ENCODE results near the gene KRT77.

The KRT77 gene

DNA sequence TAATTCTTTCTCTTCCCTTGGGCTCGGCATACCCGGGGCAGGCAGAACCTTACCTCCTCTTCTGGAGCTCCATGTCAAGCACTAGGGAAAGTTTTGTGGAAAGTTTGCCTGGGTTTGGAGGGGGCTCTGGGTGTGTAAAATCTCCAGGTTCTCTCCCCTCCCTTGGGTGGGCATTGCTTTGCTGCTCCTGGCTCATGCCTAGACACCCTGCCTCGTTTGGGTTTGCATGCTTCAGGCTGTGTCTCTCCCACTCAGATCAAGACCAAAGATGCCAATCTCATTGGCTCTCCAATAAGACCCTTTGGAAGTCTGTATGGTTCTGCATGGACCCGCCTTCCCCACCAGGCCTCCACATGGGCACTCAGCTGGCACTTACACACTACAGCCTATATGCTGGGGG, 45.1 kb downstream of the KRT77 start:
- H3K27me3 ChIP-seq (ENCODE audit: control insufficient read depth in 1 of 2, insufficient read depth in 2 of 2, low read length in 2 of 2) = peaks cover 5 to 16% of the 10 kb centered on the region in 2 donors
- no peaks in the 10 kb centered on the region for H3K4me1 ChIP-seq (ENCODE audit: control insufficient read depth, insufficient read depth, low read length)
- no peak overlapping the region for H3K9ac ChIP-seq (ENCODE audit: low read length in 2 of 2)
- H3K27ac ChIP-seq (ENCODE audit: low read length) = no peak overlapping the region
- H3K4me3 ChIP-seq (ENCODE audit: low read length in 2 of 2) = no peak overlapping the region
- H3K36me3 ChIP-seq (ENCODE audit: control insufficient read depth in 2 of 2, insufficient read depth in 2 of 2, low read length in 2 of 2) = no peaks in the 10 kb centered on the region
- no peaks in the 10 kb centered on the region for H3K9me3 ChIP-seq (ENCODE audit: control insufficient read depth in 2 of 2, low read length in 2 of 2)

DNA sequence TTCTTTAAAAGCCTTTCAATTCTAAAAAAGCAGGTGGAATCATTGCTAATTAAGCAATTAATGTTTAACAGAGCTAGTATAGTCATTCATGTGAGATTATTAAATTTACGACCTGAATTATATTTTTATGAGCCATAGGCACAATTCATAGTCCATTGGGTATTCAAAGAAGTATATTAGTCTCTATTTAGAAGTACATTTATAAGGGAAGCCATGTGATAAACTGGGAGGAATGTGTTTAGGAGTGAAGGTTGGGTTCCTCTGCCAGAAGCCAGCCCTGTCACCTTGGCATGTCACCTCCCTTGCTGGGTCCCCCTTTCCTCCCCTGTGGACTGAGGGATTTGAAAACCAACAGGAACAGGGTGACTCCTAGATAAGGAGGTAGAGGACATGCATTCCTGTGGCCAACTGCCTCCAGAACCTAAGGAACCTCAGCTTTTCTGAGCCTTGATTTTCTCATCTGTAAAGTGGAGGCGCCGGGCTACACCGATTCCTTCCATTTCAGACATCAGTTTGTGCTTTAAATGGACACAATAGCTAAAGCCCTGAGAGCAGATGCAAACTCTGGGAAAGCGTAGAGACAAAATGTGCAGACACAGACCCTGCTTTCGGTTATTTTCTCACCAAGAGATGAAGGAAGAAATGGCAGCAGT, 45.9 kb downstream of the KRT77 start:
- no peaks in the 10 kb centered on the region for H3K4me1 ChIP-seq (ENCODE audit: control insufficient read depth, insufficient read depth, low read length)
- H3K27ac ChIP-seq (ENCODE audit: low read length) = no peak overlapping the region
- no peak overlapping the region for H3K9ac ChIP-seq (ENCODE audit: low read length in 2 of 2)
- H3K36me3 ChIP-seq (ENCODE audit: control insufficient read depth in 2 of 2, insufficient read depth in 2 of 2, low read length in 2 of 2) = no peaks in the 10 kb centered on the region
- H3K9me3 ChIP-seq (ENCODE audit: control insufficient read depth in 2 of 2, low read length in 2 of 2) = no peaks in the 10 kb centered on the region
- H3K27me3 ChIP-seq (ENCODE audit: control insufficient read depth in 1 of 2, insufficient read depth in 2 of 2, low read length in 2 of 2) = peaks cover 5 to 12% of the 10 kb centered on the region in 2 donors
- no peak overlapping the region for H3K4me3 ChIP-seq (ENCODE audit: low read length in 2 of 2)

- no peaks in the 10 kb centered on the region for H3K36me3 ChIP-seq (ENCODE audit: control insufficient read depth in 2 of 2, insufficient read depth in 2 of 2, low read length in 2 of 2)
- H3K27ac ChIP-seq (ENCODE audit: low read length) = no peak overlapping the region
- no peak overlapping the region for H3K9ac ChIP-seq (ENCODE audit: low read length in 2 of 2)
- peaks cover 5 to 10% of the 10 kb centered on the region in 2 donors for H3K27me3 ChIP-seq (ENCODE audit: control insufficient read depth in 1 of 2, insufficient read depth in 2 of 2, low read length in 2 of 2)
- H3K4me3 ChIP-seq (ENCODE audit: low read length in 2 of 2) = no peak overlapping the region
- no peaks in the 10 kb centered on the region for H3K9me3 ChIP-seq (ENCODE audit: control insufficient read depth in 2 of 2, low read length in 2 of 2)
- H3K4me1 ChIP-seq (ENCODE audit: control insufficient read depth, insufficient read depth, low read length) = no peaks in the 10 kb centered on the region
Observed at GRCh38 chr12:52656616-52657015, 46.7 kb downstream of the KRT77 start.

- peaks cover 5 to 10% of the 10 kb centered on the region in 2 donors for H3K27me3 ChIP-seq (ENCODE audit: control insufficient read depth in 1 of 2, insufficient read depth in 2 of 2, low read length in 2 of 2)
- no peak overlapping the region for H3K4me3 ChIP-seq (ENCODE audit: low read length in 2 of 2)
- no peak overlapping the region for H3K27ac ChIP-seq (ENCODE audit: low read length)
- H3K36me3 ChIP-seq (ENCODE audit: control insufficient read depth in 2 of 2, insufficient read depth in 2 of 2, low read length in 2 of 2) = no peaks in the 10 kb centered on the region
- H3K9me3 ChIP-seq (ENCODE audit: control insufficient read depth in 2 of 2, low read length in 2 of 2) = no peaks in the 10 kb centered on the region
- H3K4me1 ChIP-seq (ENCODE audit: control insufficient read depth, insufficient read depth, low read length) = peaks cover 1% of the 10 kb centered on the region
- no peak overlapping the region for H3K9ac ChIP-seq (ENCODE audit: low read length in 2 of 2)
Observed at GRCh38 chr12:52655720-52656124, 47.6 kb downstream of the KRT77 start.

- H3K4me1 ChIP-seq (ENCODE audit: control insufficient read depth, insufficient read depth, low read length) = peaks cover 2% of the 10 kb centered on the region
Observed at GRCh38 chr12:52655251-52655650, 48.1 kb downstream of the KRT77 start.

GRCh38 chr12:52651726-52652261, 51.5 kb downstream of the KRT77 start, which contains the start of gene KRT2:
Gene KRT2 (minus strand): TSS chr12:52652211. CDS start chr12:52652142, 69 bp downstream.
- peaks cover 0 to 2% of the 10 kb centered on the region in 2 donors for H3K27me3 ChIP-seq (ENCODE audit: control insufficient read depth in 1 of 2, insufficient read depth in 2 of 2, low read length in 2 of 2)
- H3K4me3 ChIP-seq (ENCODE audit: low read length in 2 of 2) = no peak within 1 kb of the TSS
- no peaks in the 10 kb centered on the region for H3K36me3 ChIP-seq (ENCODE audit: control insufficient read depth in 2 of 2, insufficient read depth in 2 of 2, low read length in 2 of 2)
- H3K4me1 ChIP-seq (ENCODE audit: control insufficient read depth, insufficient read depth, low read length) = peaks cover 2% of the 10 kb centered on the region
- H3K9me3 ChIP-seq (ENCODE audit: control insufficient read depth in 2 of 2, low read length in 2 of 2) = no peaks in the 10 kb centered on the region
- no peak within 1 kb of the TSS for H3K27ac ChIP-seq (ENCODE audit: low read length)
- no peak within 1 kb of the TSS for H3K9ac ChIP-seq (ENCODE audit: low read length in 2 of 2)

More at GRCh38 chr12:52655251-52655650, 48.1 kb downstream of the KRT77 start:
- no peaks in the 10 kb centered on the region for H3K9me3 ChIP-seq (ENCODE audit: control insufficient read depth in 2 of 2, low read length in 2 of 2)
- peaks cover 5 to 10% of the 10 kb centered on the region in 2 donors for H3K27me3 ChIP-seq (ENCODE audit: control insufficient read depth in 1 of 2, insufficient read depth in 2 of 2, low read length in 2 of 2)
- H3K36me3 ChIP-seq (ENCODE audit: control insufficient read depth in 2 of 2, insufficient read depth in 2 of 2, low read length in 2 of 2) = no peaks in the 10 kb centered on the region
- H3K9ac ChIP-seq (ENCODE audit: low read length in 2 of 2) = no peak overlapping the region
- H3K27ac ChIP-seq (ENCODE audit: low read length) = no peak overlapping the region
- no peak overlapping the region for H3K4me3 ChIP-seq (ENCODE audit: low read length in 2 of 2)

GRCh38 chr12:52650520-52651081, 52.7 kb downstream of the KRT77 start:
- Histone ChIP-seq H3K27me3 (ENCODE audit: control insufficient read depth in 1 of 2, insufficient read depth in 2 of 2, low read length in 2 of 2) (peaks cover 0 to 2% of the 10 kb centered on the region in 2 donors), H3K27ac (ENCODE audit: low read length) (no peak overlapping the region), H3K4me3 (ENCODE audit: low read length in 2 of 2) (no peak overlapping the region), H3K9me3 (ENCODE audit: control insufficient read depth in 2 of 2, low read length in 2 of 2) (no peaks in the 10 kb centered on the region), H3K36me3 (ENCODE audit: control insufficient read depth in 2 of 2, insufficient read depth in 2 of 2, low read length in 2 of 2) (no peaks in the 10 kb centered on the region), H3K9ac (ENCODE audit: low read length in 2 of 2) (no peak overlapping the region), H3K4me1 (ENCODE audit: control insufficient read depth, insufficient read depth, low read length) (peaks cover 2% of the 10 kb centered on the region)

DNA sequence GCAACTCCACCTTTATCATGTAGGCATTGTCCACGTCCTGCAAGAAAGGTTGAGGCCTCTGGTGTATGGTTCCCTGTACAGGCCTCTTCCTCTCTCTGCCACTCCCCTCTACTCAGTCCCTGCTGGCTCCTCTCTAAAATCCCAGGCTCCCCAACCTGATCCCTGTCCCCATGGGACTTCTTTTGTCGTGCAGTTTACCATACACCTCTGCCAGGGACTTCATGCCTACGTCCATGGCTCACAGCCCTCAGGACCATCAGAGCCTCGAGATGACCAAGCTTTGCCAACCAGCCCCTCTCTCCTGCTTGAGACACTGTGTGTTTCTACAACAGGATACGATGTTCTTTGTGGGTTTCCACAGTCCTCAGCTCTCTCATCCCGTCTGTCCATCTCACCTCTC, 54.3 kb downstream of the KRT77 start:
- Histone ChIP-seq H3K36me3 (ENCODE audit: control insufficient read depth in 2 of 2, insufficient read depth in 2 of 2, low read length in 2 of 2) (no peaks in the 10 kb centered on the region), H3K4me1 (ENCODE audit: control insufficient read depth, insufficient read depth, low read length) (peaks cover 2% of the 10 kb centered on the region), H3K4me3 (ENCODE audit: low read length in 2 of 2) (no peak overlapping the region), H3K9ac (ENCODE audit: low read length in 2 of 2) (no peak overlapping the region), H3K27ac (ENCODE audit: low read length) (no peak overlapping the region), H3K9me3 (ENCODE audit: control insufficient read depth in 2 of 2, low read length in 2 of 2) (no peaks in the 10 kb centered on the region), H3K27me3 (ENCODE audit: control insufficient read depth in 1 of 2, insufficient read depth in 2 of 2, low read length in 2 of 2) (peaks cover 0 to 2% of the 10 kb centered on the region in 2 donors)

GRCh38 chr12:52648012-52648550, 55.2 kb downstream of the KRT77 start:
- no peak overlapping the region for H3K4me3 ChIP-seq (ENCODE audit: low read length in 2 of 2)
- no peak overlapping the region for H3K27ac ChIP-seq (ENCODE audit: low read length)
- no peak overlapping the region for H3K9ac ChIP-seq (ENCODE audit: low read length in 2 of 2)
- H3K36me3 ChIP-seq (ENCODE audit: control insufficient read depth in 2 of 2, insufficient read depth in 2 of 2, low read length in 2 of 2) = no peaks in the 10 kb centered on the region
- H3K4me1 ChIP-seq (ENCODE audit: control insufficient read depth, insufficient read depth, low read length) = peaks cover 2% of the 10 kb centered on the region
- no peaks in the 10 kb centered on the region for H3K9me3 ChIP-seq (ENCODE audit: control insufficient read depth in 2 of 2, low read length in 2 of 2)
- H3K27me3 ChIP-seq (ENCODE audit: control insufficient read depth in 1 of 2, insufficient read depth in 2 of 2, low read length in 2 of 2) = peaks cover 0 to 7% of the 10 kb centered on the region in 2 donors

DNA sequence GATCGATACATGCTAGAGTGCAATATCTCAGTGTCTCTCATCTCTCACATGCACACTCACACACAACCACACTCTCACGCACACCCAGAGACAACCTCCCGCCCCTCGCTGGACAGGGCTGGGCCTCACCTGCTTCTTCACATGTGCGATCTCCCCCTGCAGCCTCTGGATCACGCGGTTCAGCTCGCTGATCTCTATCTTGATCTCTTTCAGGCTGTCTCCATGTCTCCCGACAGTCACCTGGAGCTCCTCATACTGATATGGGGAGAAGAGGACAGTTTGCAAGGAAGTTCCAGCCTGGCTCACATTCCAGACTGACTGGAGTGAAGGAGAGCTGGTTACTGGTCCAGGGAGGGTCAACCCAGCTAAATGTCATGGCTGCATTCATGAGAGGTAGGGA, 55.7 kb downstream of the KRT77 start:
- H3K9ac ChIP-seq (ENCODE audit: low read length in 2 of 2) = no peak overlapping the region
- peaks cover 2% of the 10 kb centered on the region for H3K4me1 ChIP-seq (ENCODE audit: control insufficient read depth, insufficient read depth, low read length)
- no peaks in the 10 kb centered on the region for H3K36me3 ChIP-seq (ENCODE audit: control insufficient read depth in 2 of 2, insufficient read depth in 2 of 2, low read length in 2 of 2)
- no peaks in the 10 kb centered on the region for H3K9me3 ChIP-seq (ENCODE audit: control insufficient read depth in 2 of 2, low read length in 2 of 2)
- no peak overlapping the region for H3K4me3 ChIP-seq (ENCODE audit: low read length in 2 of 2)
- no peak overlapping the region for H3K27ac ChIP-seq (ENCODE audit: low read length)
- H3K27me3 ChIP-seq (ENCODE audit: control insufficient read depth in 1 of 2, insufficient read depth in 2 of 2, low read length in 2 of 2) = peaks cover 0 to 7% of the 10 kb centered on the region in 2 donors

GRCh38 chr12:52646613-52647012, 56.7 kb downstream of the KRT77 start:
- H3K27ac ChIP-seq (ENCODE audit: low read length) = no peak overlapping the region
- peaks cover 0 to 10% of the 10 kb centered on the region in 2 donors for H3K27me3 ChIP-seq (ENCODE audit: control insufficient read depth in 1 of 2, insufficient read depth in 2 of 2, low read length in 2 of 2)
- H3K36me3 ChIP-seq (ENCODE audit: control insufficient read depth in 2 of 2, insufficient read depth in 2 of 2, low read length in 2 of 2) = no peaks in the 10 kb centered on the region
- H3K4me1 ChIP-seq (ENCODE audit: control insufficient read depth, insufficient read depth, low read length) = peaks cover 2% of the 10 kb centered on the region
- H3K9me3 ChIP-seq (ENCODE audit: control insufficient read depth in 2 of 2, low read length in 2 of 2) = no peaks in the 10 kb centered on the region
- H3K4me3 ChIP-seq (ENCODE audit: low read length in 2 of 2) = no peak overlapping the region
- H3K9ac ChIP-seq (ENCODE audit: low read length in 2 of 2) = no peak overlapping the region

Measured in stomach smooth muscle (tissue), 2 donors.